ENCODE results near the gene MMAB. TPM values are rescaled to one million over a fixed set of nuclear protein-coding genes. Genes with fewer than 3 reads are reported as not detected.

MMAB gene
- total RNA-seq, 1 experiment from 2014 or later = 97.6 TPM

DNA sequence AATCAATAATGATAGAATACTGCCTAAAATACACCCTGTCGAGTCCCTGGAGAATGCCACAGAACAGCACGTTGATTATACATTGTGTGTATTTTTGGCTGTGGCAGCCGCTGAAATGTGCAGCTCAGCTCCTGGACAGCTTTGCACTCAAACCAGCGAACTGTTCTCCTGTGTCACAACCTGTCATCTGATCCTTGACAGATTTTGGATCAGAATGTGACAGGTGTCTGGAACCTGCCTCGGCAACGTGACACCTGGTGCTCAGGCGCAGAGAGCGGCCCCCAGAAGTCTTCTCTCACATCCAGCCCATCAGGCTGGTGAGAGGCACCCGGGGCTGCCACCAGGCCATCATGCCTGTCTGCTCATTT lies 19.6 kb upstream of the MMAB start:
- TF ChIP-seq, protein P1, sequence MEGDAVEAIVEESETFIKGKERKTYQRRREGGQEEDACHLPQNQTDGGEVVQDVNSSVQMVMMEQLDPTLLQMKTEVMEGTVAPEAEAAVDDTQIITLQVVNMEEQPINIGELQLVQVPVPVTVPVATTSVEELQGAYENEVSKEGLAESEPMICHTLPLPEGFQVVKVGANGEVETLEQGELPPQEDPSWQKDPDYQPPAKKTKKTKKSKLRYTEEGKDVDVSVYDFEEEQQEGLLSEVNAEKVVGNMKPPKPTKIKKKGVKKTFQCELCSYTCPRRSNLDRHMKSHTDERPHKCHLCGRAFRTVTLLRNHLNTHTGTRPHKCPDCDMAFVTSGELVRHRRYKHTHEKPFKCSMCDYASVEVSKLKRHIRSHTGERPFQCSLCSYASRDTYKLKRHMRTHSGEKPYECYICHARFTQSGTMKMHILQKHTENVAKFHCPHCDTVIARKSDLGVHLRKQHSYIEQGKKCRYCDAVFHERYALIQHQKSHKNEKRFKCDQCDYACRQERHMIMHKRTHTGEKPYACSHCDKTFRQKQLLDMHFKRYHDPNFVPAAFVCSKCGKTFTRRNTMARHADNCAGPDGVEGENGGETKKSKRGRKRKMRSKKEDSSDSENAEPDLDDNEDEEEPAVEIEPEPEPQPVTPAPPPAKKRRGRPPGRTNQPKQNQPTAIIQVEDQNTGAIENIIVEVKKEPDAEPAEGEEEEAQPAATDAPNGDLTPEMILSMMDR (conservative IDR thresholded peaks at IDR 0.05; ENCODE audit: low read depth, low read length) = no peak
- no peak for TF ChIP-seq EZH2 (IDR thresholded peaks at IDR 0.05; ENCODE audit: borderline replicate concordance, low read depth, low read length, poor library complexity, severe bottlenecking)
- H3K4me1 ChIP-seq (ENCODE audit: insufficient read depth, low read length, poor library complexity, severe bottlenecking) = peaks cover 1% of the 10 kb centered on the region
- no peak overlapping the region for H3K4me3 ChIP-seq (ENCODE audit: low read depth, low read length, poor library complexity, severe bottlenecking)
- BruUV-seq (replicated peaks) = no TSS peak
- CTCF ChIA-PET = no interaction called here
- H3K36me3 ChIP-seq (ENCODE audit: insufficient read depth, low read length, poor library complexity, severe bottlenecking) = peaks cover 27% of the 10 kb centered on the region
- POLR2A ChIA-PET (ENCODE audit: low non-redundant PET) = no interaction called here
- H3K27ac ChIP-seq (ENCODE audit: low read depth, low read length, poor library complexity, severe bottlenecking) = no peak overlapping the region
- no peak for DNase-seq (ENCODE audit: low spot score)
- intact Hi-C loops (cut with micrococcal nuclease; ENCODE audit: unreplicated experiment) = no loop called here
- no peaks in the 10 kb centered on the region for H3K27me3 ChIP-seq (replicated peaks; ENCODE audit: insufficient read depth, low read depth, low read length, poor library complexity)
- H3K9me3 ChIP-seq (ENCODE audit: low read depth, low read length, poor library complexity, severe bottlenecking) = no peaks in the 10 kb centered on the region

DNA sequence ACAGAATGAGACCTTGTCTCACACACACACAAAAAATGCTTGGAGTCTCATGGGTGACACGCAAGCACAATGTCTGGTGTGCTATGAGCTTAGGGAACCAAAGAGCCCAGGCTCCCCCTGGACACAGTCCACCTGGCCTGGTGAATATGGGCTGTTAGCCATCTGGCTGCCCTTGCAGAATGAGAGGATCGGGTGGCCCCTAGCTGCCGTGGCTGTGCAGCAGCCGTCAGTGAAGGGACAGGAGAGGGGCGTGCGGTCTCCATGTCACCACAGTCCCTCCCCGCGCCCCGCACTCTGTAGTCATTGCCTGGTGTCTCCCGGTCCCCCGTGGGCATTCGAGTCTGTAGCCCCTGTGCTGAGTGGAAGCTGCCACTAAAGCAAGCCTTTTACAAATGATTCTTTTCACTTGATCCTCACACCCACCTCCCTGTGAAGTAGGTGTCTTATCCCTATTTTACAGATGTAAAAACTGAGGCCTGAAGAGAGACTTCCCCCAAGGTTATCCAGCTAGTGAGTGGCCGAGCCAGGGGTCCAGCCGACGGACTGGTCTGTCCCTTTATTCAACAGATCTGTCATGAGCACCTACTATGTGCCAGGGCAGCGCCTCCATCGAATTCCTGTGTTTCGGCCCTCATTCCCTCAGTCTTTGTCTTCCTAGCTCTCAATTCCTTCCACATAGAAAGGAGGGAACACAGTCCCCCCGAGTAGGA lies 19.0 kb upstream of the MMAB start:
- TF ChIP-seq, protein P1 (conservative IDR thresholded peaks at IDR 0.05; ENCODE audit: low read depth, low read length) = no peak
- TF ChIP-seq EZH2 (IDR thresholded peaks at IDR 0.05; ENCODE audit: borderline replicate concordance, low read depth, low read length, poor library complexity, severe bottlenecking) = no peak
- Histone ChIP-seq H3K9me3 (ENCODE audit: low read depth, low read length, poor library complexity, severe bottlenecking) (no peaks in the 10 kb centered on the region), H3K4me3 (ENCODE audit: low read depth, low read length, poor library complexity, severe bottlenecking) (no peak overlapping the region), H3K36me3 (ENCODE audit: insufficient read depth, low read length, poor library complexity, severe bottlenecking) (peaks cover 29% of the 10 kb centered on the region), H3K4me1 (ENCODE audit: insufficient read depth, low read length, poor library complexity, severe bottlenecking) (no peaks in the 10 kb centered on the region), H3K27ac (ENCODE audit: low read depth, low read length, poor library complexity, severe bottlenecking) (no peak overlapping the region), H3K27me3 (replicated peaks; ENCODE audit: insufficient read depth, low read depth, low read length, poor library complexity) (no peaks in the 10 kb centered on the region)
- CTCF ChIA-PET = no interaction called here
- POLR2A ChIA-PET (ENCODE audit: low non-redundant PET) = no interaction called here
- no peak for DNase-seq (ENCODE audit: low spot score)
- BruUV-seq (replicated peaks) = no TSS peak
- intact Hi-C loops (cut with micrococcal nuclease; ENCODE audit: unreplicated experiment) = no loop called here

DNA sequence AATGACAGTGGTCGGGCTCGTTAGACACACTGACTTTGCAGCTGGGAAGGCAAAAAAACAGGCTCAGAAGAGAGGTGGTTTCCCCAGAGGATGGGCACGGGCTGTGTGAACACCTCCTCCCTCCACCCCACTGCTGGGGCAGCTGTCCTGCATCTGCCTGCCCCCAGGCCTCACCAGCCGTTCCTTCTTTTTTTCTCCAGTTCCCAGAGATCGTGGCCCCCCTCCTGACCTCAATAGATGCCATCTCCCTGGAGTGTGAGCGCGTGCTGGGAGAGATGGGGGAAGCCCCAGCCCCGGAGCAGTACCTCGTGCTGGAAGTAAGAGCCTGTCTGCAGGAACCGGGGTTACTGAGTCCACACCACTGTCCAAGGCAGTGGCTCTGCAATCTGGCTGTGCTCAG lies 17.7 kb upstream of the MMAB start:
- CTCF ChIA-PET = no interaction called here
- no peaks in the 10 kb centered on the region for H3K9me3 ChIP-seq (ENCODE audit: low read depth, low read length, poor library complexity, severe bottlenecking)
- peaks cover 42% of the 10 kb centered on the region for H3K36me3 ChIP-seq (ENCODE audit: insufficient read depth, low read length, poor library complexity, severe bottlenecking)
- POLR2A ChIA-PET (ENCODE audit: low non-redundant PET) = no interaction called here
- no peaks in the 10 kb centered on the region for H3K4me1 ChIP-seq (ENCODE audit: insufficient read depth, low read length, poor library complexity, severe bottlenecking)
- intact Hi-C loops (cut with micrococcal nuclease; ENCODE audit: unreplicated experiment) = no loop called here
- no peaks in the 10 kb centered on the region for H3K27me3 ChIP-seq (replicated peaks; ENCODE audit: insufficient read depth, low read depth, low read length, poor library complexity)
- TF ChIP-seq, protein P1 (conservative IDR thresholded peaks at IDR 0.05; ENCODE audit: low read depth, low read length) = no peak
- no peak for TF ChIP-seq EZH2 (IDR thresholded peaks at IDR 0.05; ENCODE audit: borderline replicate concordance, low read depth, low read length, poor library complexity, severe bottlenecking)
- no peak for DNase-seq (ENCODE audit: low spot score)
- no peak overlapping the region for H3K4me3 ChIP-seq (ENCODE audit: low read depth, low read length, poor library complexity, severe bottlenecking)
- BruUV-seq (replicated peaks) = no TSS peak
- H3K27ac ChIP-seq (ENCODE audit: low read depth, low read length, poor library complexity, severe bottlenecking) = no peak overlapping the region
